HFF-Myc (cell line): ENCODE measurements around the gene NMNAT2.

Experiments used
- DNase-seq: peaks from one replicate; pipeline ENCODE4 v3.0.0-alpha.2; 2011; ENCODE audit warnings: low read depth; ENCODE audit errors: extremely low read depth
- H3K4me3 ChIP-seq: replicated peaks from 2 replicates; pipeline ENCODE4 v1.5.1; 2011; ENCODE audit warnings: low read depth, mild to moderate bottlenecking, control low read depth, low read length
- TF ChIP-seq, protein P1 (sequence below): IDR thresholded peaks from 2 replicates; pipeline ENCODE4 v1.5.1; 2012; ENCODE audit warnings: mild to moderate bottlenecking, low read depth, low read length, control low read depth; ENCODE audit errors: missing control alignments

NMNAT2 gene

DNA sequence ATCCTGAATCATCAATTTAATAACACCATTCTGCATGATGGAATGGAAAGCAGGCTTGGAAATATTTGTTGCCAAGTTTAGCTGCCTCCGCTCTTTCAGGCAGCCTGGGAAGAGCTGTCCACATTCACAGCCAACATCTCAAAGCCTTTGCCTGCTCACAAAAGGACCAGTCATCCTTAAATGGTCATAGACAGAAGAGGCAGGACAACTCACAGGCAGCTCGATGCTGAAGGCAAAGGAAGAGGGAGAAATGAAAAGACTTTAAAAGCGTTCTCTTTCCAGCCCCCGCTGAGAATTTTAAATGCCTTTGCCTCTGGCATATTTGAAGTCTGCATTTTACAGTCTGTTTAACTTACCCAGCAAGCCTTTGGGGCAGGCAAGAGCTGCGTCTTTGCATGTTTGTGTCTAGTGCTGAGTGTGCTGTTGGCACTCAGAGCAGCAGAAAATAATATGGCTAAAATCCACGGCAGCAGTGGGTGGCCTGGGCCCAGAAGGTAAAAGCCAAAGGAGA lies 68.9 kb downstream of the NMNAT2 start:
- no peak for DNase-seq
- H3K4me3 ChIP-seq = no peak overlapping the region
- TF ChIP-seq, protein P1, sequence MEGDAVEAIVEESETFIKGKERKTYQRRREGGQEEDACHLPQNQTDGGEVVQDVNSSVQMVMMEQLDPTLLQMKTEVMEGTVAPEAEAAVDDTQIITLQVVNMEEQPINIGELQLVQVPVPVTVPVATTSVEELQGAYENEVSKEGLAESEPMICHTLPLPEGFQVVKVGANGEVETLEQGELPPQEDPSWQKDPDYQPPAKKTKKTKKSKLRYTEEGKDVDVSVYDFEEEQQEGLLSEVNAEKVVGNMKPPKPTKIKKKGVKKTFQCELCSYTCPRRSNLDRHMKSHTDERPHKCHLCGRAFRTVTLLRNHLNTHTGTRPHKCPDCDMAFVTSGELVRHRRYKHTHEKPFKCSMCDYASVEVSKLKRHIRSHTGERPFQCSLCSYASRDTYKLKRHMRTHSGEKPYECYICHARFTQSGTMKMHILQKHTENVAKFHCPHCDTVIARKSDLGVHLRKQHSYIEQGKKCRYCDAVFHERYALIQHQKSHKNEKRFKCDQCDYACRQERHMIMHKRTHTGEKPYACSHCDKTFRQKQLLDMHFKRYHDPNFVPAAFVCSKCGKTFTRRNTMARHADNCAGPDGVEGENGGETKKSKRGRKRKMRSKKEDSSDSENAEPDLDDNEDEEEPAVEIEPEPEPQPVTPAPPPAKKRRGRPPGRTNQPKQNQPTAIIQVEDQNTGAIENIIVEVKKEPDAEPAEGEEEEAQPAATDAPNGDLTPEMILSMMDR = no peak

GRCh38 chr1:183346276-183346732 lies 71.9 kb downstream of the NMNAT2 start:
- no peak overlapping the region for H3K4me3 ChIP-seq
- no peak for DNase-seq
- TF ChIP-seq, protein P1 = no peak

DNA sequence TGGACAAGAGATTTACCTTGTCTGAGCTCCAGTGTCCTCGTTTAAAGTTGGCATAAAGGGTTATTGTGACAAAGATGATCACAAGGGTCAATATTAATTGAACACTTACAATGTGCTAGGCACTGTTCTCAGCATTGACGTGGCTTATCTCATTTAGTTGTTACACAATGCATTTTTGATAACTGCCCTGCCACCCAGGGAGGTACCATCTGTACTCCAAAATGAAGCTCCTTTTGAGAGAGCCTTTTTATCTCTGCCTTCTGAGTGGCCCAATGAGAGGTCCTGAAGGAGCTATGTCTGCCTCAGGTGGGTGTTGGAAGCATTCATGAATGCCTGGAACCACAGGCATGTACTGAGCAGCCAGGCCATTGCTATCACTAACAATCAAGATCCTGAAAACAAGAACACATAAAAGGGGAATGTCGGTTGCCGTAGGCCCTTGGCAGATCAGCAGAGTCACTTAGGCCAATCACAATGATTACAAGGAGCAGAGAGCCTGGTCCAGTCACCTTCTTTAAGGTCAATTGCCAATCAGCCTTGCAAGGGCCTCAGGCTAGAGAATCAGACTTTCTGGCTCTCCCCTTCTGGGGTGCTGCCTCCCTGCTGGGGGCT lies 78.5 kb downstream of the NMNAT2 start:
- no peak overlapping the region for H3K4me3 ChIP-seq
- DNase-seq = no peak
- TF ChIP-seq, protein P1 = no peak

DNA sequence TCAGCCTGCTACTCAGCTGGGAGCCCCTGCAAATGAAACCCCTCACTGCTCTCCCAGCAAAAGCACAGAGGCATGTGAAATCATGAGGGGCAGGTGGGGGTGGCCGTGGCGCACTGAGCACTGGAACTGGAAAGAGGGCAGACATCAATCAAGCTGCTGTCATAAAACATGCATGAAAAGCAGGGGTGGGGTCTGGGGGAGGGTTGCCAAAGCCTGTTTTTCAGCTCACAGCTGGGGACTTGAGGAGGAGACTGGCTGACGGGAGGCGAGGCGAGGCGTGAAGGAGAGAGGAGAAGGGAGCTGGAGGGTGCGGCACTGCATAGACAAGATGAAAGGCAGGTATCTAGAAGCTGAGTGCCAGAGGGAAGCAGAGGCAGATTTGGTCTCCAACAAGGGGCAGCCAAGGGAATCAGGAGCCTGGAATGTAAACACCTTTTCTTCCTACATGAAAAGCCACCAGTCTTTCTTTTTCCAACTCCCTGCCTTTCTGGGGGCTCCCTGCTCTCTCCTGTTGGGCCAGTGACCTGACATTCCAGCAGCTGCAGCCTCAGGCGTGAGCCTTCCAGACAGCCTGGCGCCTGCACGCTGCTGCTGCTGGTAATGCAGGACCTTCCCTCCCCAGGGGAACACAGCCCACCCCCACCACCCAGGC lies 87.0 kb downstream of the NMNAT2 start:
- DNase-seq = no peak
- TF ChIP-seq, protein P1 = no peak
- no peak overlapping the region for H3K4me3 ChIP-seq

- TF ChIP-seq, protein P1 = no peak
- DNase-seq = no peak
- H3K4me3 ChIP-seq = no peak overlapping the region
Observed at GRCh38 chr1:183330335-183330734, 87.8 kb downstream of the NMNAT2 start.

DNA sequence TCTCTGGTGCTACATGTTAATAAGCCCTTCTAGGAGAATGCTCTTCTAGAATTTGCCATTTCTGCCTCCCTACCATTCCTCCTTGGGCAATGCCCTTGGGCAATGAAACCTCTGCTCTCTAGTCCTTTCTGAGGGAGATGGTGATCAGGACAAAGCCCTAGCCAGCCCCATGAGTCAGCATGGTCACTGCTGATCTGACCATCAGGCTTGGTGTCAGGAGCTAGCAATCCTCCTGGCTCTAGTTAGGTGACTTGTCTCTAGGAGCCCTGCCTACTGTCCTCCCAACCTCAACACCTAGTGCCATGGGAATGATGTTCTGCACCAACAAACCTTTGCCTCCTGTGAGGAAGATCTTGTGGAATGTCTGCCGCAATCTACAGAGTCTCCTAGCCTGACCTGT lies 89.8 kb downstream of the NMNAT2 start:
- DNase-seq = no peak
- H3K4me3 ChIP-seq = no peak overlapping the region
- TF ChIP-seq, protein P1 = no peak
